NCI-H345 (cell line): ENCODE measurements around the gene PPIF.

ENCODE experiments used
- DNase-seq: peaks from one replicate; lab custom pipeline; 2025; lab: John Stamatoyannopoulos, UW

PPIF gene

DNA sequence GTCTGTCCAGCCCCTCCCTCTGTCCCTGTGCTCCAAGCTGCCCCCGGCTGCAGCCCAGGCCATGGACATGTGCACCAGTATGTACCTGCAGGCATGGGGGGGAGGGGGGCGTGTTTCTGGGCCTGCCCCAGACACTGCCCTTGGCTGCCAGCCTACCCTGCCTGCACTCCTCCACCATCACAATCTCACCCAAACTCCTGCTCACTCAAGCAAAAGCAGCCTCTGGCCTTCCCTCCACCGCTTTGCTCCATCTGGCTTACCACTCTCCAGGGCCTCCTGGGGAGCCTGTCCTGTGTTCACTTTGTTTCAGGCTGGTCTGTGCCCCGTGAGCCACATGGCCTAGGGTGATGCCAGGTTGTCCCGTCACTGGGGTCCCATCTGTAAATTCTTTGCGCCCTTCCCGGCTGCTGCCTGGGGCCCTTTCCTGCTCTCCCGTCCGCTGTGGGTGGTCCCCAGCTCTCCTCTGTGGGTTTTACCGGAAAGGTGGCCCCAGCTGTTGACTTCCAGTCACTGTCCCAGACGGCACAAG lies 33.3 kb upstream of the PPIF start:
- DNase-seq, result no peak

- DNase-seq, result no peak
Measured at GRCh38 chr10:79314761-79315601, 32.3 kb upstream of the PPIF start.

GRCh38 chr10:79315602-79315920 lies 31.7 kb upstream of the PPIF start:
- DNase-seq, result no peak

DNA sequence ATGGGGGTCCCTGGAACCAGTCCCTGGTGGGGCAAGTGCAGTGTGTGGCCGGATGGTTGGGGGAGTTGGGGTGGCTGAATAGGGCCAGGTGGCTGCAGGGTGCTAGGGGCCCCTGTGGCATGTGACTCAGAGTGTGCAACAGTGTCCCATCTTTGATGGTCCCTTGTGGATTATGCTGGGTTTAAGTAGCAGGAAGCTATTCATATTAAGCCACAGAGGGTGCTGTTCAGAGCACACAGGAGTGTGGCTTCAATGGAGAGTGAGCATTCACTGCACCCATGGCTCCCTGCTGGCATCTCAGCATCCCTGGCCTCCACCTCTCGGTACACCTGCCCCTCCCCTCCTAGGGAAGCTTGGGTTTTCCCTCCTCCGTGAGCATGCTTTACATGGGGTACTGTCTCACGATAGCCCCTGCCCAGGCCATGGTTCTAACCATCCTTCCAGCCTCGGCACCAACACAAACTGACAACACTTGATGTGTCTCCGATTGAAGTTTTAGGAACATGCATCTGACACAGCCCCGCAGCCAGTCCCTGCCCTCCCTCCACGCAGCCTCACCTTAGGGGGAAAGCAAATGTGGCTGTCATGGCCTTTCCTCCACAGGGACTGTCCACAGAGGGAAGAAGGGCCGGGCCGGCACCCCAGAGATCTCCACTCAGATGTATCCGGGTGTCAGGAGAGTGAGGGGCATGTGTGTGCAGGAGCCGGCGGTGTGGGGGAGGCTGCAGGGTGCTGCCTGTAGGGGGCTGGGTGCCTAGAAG lies 30.4 kb upstream of the PPIF start:
- DNase-seq, result peak; percentile 77

DNA sequence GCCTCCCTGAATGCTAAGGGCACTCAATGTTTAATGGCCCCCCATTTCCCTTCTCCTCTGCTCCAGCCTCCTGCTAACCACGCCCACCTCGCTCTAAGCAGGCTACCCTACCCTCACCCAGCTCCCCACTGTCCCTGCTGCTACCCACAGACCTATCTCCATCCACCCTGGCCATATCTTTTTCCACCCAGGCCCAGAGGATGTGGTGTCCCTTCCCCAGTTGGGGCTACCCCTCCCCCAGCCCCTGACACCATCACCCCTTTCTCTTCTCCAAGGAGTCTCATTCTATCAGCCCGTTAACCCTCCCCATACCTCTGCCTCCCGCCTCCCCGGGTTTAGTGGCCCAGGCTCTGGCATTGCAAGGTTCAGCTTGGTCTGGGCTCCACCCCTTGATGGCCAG lies 28.9 kb upstream of the PPIF start:
- no peak for DNase-seq

GRCh38 chr10:79319115-79319771 lies 28.0 kb upstream of the PPIF start:
- DNase-seq, result peak; percentile 65

DNA sequence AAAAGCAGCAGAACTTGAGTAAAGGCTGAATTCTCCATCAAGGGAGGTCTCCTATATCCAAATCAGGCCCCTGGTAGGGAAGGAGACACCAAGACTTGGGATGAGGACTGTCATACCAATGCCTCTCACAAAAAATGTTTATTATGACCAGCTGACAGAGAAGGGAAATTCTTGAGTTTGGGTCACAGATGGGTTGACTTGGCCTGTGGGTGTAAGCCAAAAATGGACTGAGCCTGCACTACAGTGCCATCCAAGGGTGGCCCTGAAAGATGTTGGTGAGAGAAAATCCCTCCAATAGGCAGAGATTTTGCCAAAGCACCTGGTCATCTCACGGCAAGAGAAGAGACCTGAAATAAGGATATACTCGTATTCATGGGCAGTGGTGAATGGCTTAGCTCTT lies 27.0 kb upstream of the PPIF start:
- no peak for DNase-seq

- DNase-seq, result no peak
Measured at GRCh38 chr10:79320820-79321493, 26.3 kb upstream of the PPIF start.

GRCh38 chr10:79321494-79321882 lies 25.8 kb upstream of the PPIF start:
- DNase-seq, result no peak

- DNase-seq, result peak; percentile 13
Measured at GRCh38 chr10:79321951-79322350, 25.3 kb upstream of the PPIF start.

GRCh38 chr10:79322616-79323543 lies 24.4 kb upstream of the PPIF start:
- no peak for DNase-seq

- DNase-seq, result no peak
Measured at GRCh38 chr10:79323602-79324001, 23.7 kb upstream of the PPIF start.

DNA sequence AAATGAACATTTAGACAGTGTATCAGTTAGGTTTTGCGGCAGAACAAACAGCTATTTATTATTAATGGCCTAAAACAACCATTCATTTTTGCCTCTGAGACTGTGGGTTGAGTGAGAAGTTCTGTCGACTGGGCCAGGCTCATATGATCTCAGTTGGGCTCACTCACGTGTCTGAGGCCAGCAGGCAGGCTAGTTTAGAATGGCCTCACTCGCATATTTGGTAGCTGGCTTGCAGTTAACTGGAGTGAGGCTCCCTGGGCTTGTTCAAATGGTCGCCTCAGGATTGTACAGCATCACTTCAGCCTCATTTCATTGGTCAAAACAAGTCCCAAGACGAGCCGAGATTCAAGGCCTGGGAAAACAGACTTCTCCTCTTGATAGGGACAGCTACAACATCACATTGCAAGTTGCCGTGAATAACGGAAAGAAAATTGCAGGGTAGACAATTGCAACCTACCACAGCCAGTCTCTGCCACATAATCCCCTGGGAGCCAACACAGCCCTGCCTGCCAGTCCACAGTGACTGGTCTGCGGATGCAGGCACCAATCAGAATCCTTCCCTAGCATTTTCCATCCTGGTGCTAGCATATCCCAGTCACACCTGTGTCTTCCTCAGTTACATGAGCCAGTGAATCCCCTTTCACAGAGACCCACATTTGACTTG lies 23.1 kb upstream of the PPIF start:
- no peak for DNase-seq

- DNase-seq, result no peak
Measured at GRCh38 chr10:79326361-79327089, 20.7 kb upstream of the PPIF start.

DNA sequence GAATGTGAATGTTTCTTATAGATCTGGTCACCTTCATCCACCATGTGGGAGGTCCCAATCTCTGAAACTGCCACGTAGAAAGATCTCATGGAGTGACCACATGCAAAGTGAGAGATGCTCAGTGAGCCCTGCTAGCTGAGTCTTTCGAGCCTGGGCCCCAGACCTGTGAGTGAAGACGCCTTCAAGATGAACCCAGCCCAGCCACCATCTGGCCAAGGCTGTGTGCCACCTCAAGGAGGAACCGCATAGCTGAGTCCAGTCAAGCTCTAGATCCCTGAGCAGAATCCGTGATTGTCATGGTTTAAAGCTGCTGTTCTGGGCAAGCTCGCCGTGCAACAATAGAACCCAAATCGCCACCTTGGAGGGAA lies 20.2 kb upstream of the PPIF start:
- no peak for DNase-seq

GRCh38 chr10:79328147-79328701 lies 19.0 kb upstream of the PPIF start:
- DNase-seq, result no peak

GRCh38 chr10:79328737-79329504 lies 18.3 kb upstream of the PPIF start:
- no peak for DNase-seq

DNA sequence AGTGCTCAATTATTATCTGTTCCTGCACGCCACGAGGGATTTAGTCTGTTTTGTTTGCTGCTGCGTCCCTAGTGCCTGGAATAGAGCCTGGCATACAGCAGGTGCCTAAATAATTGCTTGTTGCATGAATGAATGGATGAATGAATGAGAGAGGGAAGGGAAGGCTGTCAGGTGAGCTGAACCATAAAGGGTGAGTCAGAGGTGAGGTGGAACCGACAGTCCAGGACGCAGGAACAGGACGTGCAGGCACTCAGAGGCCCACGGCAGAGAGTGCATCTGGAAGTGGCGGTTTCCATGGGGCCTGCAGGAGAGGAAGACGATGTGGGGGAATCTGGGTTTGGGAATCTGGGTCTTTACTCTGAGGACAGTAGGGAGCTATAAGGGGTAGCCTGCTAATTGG lies 17.7 kb upstream of the PPIF start:
- DNase-seq, result no peak

GRCh38 chr10:79331226-79331625 lies 16.0 kb upstream of the PPIF start:
- no peak for DNase-seq
